Lung microvascular endothelial cell (primary cell): ENCODE data around the gene PRADC1. TPM values are rescaled to one million over a fixed set of nuclear protein-coding genes. Genes with fewer than 3 reads are reported as not detected.

ENCODE experiments used
- DNase-seq, 2 donors: peaks; one replicate each; pipeline versions ENCODE4 v3.0.0 to v3.0.0-alpha.2; 2010; ENCODE audit warnings: low read depth in 2 of 2
- total RNA-seq: library from RNA; depleted of rRNA; stranded (reverse); fragments of >200 nt; gene quantifications from 2 replicates; pipeline ENCODE4 v1.2.1, GENCODE V29; 2014

The PRADC1 gene
- total RNA-seq, 1 donor from 2014 or later, result 24.4 TPM

DNA sequence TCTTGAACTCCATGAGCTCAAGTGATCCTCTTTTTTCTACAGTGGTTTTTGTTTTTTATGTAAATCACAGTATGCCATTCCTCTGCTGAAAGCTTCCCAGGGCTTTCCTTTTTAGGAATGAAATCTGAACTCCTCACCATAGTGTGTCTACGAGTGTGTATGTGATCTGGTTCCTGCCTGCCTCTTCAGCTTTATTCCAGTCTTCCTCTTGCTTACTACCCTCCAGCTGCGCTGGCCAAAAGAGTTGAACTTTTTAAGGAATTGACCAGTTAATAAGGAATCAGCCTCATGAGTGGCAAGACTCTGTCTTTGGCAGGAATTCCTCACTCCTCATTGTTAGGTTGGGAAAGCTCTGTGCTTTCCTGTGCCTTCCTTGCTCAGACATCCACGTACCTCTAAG lies 5.1 kb upstream of the PRADC1 start:
- DNase-seq, result no peak

DNA sequence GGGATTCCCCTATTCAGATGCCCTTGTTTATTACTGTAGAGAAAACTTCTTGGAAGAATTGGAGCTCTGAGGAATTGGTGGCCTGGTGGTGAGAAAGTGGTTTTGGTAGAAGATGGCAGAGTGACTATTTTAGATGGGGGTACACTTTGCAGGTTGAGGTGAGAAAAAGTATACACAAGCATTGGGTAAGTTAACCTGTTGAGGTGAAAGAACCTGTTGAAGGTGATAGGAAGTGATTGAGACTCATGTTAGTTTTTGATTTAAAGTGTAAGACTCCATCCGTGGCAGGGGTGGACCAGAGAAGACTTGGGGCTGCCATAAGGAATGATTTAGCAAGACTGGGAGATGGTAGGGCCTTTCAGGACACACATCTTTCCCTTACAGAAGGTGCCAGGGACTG lies 4.1 kb upstream of the PRADC1 start:
- no peak for DNase-seq

DNA sequence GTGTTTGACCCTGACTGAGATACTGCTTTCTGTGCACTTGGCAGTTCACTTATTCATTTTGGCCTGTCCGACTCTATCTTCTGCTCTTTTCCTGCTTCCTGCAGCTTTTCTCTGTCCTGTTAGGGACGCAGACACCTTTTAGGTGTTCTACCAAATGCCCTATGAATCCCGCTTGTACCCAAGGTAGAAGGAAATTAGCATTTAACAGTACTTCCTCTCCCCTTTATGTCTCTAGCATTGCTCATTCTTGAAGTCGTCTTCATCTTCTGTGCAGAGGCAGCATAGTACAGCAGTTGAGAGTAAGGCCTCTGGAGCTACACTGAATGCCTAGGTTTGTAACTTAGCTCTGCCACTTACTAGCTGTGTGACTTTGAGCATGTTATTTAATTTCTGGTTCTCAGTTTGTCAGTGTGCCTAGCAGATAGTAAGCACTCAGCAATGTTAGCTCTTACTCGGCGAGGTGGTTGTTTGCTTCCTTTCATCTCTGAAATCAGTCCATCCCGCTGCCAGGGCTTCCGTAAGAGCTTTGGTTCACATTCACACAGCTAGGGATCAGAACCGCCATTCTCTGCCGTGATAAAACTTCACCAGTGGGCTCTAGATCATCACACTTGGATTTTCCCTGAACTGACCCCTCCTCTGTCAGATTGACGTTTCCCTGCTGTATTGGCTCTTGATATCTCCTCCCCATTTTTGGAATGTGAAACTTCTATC lies 2.4 kb upstream of the PRADC1 start:
- DNase-seq, result no peak

DNA sequence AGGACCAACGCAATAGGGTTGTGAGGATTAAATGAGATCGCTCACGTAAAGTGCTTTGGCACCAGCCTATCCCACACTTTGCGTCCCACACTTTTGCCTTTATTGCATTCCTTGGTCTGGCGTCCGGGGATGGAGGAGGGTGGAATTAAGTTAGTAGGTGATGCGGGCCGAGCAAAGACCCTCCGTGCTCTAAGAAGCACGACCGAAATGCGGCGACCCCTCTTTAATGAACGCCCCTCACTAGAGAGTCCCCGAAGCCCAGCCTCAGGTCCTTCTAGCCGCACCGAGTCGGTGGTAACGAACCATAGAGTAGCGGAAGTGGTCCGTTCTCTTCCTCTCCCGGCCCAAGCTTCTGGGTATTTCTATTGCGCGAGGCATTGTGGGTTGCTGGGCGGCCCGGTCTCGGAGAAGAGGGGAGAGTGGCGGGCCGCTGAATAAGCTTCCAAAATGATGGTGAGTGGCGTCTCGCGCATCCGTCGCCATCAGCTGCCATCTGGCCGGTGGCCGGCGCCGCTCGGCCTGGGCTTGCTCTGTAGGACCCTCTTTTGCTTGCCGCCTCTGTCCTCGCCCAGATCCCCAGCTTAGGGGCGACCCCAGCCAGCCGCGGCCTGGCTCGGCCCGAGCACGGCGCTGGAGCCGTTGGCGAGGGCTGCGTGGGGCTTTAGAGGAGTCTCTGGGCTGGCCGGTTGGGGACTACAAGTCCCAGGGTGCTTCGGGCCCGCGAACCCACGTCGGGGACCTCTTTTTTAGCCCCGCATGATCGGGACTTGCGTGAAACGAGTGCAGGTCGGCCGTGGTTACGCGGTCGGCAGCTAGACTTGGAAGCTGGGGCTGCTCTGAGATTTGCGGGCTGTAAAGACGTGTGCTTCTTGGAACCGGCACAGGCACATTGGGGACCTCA lies 1.1 kb upstream of the PRADC1 start, which contains the start of gene CCT7:
Gene CCT7, plus strand, starts transcription at position 377 of the 901 bp plus-strand sequence. Its CDS starts 71 bp downstream, at position 448.
- peak; percentile 92 to 95 for DNase-seq

DNA sequence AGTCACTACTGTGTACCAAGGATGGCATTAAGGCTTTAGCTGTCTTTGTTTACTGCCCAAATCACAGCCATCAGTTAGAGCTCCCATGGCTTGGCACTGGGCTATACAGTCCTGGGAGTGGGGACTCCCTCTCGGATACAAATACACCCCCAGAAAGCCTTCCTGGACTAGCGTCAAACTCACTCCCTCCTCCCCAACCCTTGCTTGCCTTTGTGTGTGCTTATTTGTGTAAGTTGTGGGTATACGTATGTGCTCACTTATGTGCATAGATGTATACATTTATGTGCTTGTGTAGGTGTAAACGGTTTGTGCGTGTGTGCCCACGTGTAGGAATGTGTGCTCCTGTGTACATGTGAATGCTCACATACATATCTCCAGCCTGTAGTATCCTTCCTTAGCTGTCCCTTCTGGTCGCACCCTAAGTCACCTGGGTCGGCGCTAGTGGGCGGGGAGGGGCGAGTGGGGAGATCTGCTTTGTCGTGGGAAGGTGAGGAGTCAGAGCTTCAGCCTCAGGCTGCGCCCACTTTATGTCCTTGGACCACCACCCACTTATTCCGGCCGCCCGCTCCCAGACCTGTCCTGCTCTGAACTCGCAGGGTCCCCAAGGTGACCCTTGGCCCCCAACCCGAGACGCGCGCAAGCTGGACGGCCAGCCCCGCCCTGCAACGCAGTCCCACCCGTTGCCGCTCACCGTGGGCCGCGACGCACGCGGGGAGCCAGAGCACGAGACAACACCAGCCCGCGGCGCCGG lies 461 bp downstream of the PRADC1 start:
- peak; percentile 21 to 23 for DNase-seq

DNA sequence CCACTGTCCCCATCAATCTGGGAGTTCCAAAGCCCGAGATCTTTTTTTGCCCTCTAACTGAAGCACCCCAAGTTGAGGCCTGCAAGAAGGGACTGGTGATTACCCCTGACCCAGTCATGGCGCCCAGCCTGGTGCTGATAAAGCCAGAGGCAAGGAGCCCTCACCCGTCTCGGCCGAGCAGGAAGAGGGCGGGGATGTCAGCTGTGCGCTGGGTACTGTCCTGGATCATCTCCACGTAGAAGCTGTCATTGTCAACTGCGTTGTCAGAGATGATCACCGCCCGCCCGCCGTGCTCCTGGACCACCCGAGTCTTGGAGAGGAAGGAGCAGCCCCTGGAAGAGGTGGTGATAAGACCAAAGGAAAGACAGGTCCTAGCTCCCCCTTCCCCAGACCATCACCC lies 4.4 kb downstream of the PRADC1 start:
- no peak for DNase-seq

DNA sequence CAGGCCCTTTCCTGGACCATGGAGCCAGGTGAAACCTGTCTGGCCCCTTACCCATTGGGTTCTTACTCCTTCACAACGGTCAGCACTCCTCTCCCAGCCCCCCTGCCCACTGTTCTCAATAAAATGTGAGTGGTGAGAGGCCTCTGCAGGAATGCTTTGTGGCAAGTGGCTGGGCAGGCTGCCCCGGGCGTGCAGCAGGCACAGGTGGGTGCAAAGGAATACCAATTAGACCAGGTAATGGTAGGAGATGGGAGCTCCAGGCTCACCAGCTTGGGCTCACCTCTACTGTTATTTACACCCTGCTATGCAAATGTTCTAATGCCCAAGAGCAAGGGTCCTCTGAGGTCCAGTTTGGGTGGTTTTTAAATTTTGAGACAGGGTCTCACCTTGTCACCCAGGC lies 6.0 kb downstream of the PRADC1 start:
- DNase-seq, result no peak

DNA sequence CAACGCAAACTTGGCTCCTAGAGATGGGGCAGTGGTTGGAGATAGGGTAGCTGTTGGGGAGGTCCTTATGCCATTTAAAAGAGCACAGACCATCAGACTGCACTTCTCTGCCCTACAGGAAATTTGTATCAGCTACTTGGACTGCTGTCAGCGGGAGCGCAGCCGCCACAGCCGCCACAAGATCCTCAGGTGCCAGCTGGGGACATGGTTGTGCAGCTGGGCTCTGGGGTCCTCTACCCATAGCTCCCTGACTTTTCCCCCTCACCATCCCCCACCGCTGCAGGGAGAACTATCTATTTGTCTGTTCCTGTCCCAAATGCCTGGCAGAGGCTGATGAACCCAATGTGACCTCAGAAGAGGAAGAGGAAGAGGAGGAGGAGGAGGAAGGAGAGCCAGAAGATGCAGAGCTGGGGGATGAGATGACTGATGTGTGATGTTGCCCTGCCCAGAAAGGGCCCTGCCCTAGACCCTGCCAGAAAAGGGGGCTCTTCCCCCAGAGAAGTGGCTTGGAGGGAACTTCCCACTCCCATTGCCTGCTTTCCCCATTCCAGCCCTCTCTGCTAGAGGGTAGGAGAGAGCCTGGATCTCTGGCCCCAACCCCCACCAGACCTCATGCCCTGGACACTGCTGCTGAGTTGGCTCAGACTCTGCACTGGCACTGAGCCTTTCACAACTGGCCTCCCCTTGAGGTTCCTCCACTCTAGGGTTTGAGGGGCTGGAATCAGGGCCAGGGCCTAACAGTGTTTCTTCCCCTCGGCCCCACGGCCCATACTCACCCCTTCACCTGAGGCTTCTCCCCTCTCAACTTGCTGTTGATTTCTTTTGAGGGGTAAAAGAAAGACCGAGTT lies 7.3 kb downstream of the PRADC1 start:
- DNase-seq, result no peak

DNA sequence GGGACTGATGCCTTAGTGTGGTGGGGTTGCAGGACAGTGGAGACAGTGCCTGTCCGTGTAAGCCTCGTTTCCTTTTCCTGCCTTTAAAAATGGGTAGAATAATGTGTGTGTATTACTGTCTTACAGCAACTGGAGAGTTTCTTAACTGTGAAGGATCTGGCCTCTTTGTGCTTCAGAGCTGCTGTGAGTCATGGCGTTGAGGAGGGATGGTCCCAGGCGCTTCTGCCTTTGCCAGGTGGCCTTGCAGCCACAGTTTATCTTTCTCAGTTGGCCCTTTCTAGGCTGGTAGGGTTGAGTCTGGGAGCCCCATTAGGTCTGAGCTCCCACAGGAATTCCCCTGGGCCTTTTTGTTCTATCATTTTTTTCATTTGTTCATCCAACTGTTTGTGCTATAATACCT lies 9.2 kb downstream of the PRADC1 start:
- DNase-seq, result no peak

DNA sequence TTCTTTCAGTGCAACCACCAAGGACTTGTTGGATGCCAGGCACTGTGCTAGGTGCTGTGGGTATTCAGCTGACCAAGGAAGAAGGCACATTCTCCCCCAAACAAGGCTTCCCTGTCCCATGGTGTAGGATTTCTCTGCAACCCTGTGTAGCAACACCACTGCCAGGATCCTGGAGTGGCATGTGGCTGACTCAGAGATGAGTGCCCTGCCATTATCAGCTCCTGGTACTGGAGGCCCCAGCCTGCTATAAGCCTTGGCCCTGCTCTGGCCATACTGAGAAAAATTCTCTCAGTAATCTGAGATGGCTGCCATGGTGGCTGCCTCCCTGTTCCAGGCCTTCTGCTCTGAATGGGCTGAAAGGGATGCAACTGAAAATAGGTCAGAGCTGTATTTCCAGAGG lies 14.7 kb downstream of the PRADC1 start:
- no peak for DNase-seq

DNA sequence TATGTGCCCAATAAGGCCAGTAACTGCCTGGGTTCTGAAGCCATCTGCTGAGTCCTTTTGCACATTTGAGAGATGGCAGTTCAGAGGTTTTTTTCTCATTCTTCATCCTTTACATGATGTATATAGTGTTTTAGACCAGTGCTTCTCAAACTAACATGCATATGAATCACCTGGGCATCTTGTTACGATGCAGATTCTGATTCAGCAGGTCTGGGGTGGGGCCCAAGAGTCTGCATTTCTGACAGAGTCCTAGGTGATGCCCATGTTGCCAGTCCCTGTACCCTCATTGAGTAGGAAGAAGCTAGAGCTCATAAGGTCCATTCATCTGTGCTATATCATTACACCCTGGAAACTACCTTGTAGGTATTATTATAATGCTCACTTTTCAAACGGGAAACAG lies 15.2 kb downstream of the PRADC1 start:
- no peak for DNase-seq

DNA sequence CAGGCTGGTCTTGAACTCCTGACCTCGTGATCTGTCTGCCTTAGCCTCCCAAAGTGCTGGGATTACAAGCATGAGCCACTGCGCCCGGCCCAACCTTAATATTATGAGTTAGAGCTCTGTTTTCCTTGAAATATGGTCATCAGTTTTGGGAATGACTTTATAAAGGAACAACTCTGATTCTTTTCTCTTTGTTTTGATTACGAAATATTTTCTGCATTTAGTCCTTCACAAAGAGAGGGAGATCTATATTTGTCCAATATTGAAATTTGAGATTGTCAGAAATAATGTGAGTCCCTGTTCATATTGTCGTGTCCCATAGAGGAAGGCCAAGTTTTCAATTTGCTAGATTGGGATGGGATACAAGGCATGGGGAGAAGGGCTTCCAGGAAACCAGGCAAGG lies 15.9 kb downstream of the PRADC1 start:
- no peak for DNase-seq

DNA sequence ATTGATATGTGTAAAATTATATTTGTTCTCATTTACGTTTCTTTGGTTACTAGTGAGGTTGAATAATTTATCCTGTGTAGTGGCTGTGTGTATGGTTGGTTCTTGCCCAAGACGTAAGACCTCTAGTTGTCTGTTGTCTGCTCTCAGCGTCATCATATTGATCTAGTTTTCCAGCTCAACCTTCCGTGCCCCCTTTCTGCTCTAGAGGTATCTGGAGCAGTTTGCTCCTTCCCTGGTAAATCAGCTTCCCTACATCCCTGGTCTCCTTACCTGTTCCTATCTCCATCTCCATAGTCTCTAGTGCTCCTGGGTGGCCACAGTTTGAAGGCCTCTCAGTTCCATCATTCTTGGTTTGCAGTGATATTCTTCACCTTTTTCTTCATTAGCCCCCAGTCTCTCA lies 17.8 kb downstream of the PRADC1 start:
- no peak for DNase-seq

DNA sequence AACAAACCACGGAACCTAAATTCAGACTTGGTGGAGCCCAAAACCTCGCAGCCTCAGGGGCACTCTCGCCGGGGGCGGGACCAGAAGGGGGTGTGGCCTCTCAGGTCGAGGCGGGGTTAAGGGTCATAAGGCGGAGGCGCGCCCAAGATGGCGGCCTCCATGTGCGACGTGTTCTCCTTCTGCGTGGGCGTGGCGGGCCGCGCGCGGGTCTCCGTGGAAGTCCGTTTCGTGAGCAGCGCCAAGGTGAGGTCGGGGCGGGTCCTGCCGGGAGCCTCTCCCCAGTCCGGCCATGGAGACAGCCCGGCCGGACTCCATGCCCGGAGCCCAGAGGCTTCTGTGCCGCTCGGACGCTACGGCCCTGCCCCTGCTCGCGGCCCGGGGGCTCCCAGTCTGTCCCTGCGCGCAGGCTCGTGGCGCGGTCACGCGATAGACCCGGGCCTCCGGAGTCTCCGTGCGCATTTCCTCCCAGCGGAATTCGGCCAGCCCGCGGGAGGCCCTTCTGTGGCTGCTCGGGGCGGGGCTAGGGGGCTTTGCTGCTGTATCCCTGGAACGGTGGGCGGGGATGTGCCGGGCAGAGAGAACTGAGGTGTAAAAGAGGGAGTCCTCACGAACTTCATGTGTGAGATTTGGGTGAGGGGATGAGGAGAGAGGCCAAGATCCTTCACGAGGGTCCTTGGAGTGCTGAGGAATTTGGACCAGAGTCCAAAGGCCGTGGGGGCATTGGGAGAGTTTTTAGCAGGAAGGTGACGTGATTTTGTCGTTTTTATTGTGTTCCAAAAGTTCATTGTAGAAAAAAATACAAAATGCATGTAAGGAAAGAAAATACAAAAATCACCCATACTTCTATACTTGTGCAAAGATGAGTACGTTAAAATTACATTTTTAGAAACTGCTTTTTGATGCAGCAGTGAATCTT lies 18.7 kb downstream of the PRADC1 start, which contains the start of gene SMYD5:
Gene SMYD5, plus strand, starts transcription at position 126 of the 916 bp plus-strand sequence. Its CDS starts 22 bp downstream, at position 148.
- DNase-seq, result peak; percentile 80 to 93

DNA sequence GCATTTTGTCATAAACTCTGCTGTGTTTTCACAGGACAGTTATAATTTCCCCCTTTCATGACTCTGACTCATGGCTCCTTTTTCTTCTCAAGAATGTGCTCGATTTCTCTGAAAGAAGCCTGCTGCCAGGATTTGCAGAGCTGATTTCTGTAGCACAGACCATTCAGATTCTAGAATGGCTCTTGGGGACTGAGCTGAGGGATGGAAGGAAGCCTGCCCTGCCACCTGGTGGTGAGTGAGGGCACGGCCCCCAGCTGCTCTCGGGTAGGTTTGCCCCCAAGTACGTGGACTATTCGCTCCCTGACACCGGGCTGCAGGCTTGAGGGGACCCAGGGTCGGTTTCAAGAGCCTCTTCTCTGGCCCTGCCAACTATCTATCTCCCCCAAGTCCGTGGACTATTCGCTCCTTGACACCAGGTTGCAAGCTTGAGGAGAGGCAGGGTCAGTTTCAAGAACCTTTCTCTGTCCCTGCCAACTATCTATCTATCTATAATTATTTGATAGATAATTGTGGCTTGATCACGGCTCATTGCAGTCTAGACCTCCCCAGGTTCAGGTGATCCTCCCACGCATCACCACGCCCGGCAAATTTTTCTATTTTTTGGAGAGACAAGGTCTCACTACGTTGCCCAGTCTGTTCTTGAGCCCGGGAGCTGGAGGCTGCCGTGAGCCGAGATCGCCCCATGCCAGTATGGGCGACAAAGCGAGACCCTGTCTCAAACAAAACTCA lies 20.4 kb downstream of the PRADC1 start:
- DNase-seq, result peak; percentile 76 to 78

DNA sequence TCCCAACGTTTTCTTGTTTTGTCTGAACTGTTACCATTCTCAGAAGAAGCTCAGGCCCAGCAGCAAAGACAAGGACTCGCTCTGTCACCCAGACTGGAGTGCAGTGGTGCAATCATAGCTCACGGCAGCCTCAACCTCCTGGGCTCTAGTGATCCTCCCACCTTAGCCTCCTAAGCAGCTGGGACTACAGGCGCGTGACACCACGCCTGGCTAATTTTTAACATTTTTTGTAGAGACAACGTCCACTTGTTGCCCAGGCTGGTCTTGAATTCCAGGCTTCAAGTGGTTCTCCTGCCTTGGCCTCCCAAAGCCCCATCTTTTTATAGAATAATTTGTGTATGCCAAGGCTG lies 21.0 kb downstream of the PRADC1 start:
- DNase-seq, result no peak

DNA sequence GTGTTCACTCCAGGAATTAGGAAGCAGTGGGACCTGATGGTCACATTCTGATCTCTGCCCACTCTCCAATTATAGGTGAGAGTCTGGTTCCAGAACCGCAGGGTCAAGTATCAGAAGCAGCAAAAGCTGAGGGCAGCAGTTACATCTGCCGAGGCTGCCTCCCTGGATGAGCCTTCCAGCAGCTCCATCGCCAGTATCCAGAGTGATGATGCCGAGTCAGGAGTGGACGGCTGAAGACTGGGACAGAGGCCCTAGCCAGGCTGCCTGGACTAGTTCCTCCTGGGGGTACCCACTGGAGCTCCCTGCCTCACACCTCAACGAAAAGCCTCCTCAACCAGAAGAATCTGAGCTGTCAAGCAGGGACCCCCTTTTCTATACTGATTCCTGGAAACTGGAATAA lies 22.3 kb downstream of the PRADC1 start:
- no peak for DNase-seq

DNA sequence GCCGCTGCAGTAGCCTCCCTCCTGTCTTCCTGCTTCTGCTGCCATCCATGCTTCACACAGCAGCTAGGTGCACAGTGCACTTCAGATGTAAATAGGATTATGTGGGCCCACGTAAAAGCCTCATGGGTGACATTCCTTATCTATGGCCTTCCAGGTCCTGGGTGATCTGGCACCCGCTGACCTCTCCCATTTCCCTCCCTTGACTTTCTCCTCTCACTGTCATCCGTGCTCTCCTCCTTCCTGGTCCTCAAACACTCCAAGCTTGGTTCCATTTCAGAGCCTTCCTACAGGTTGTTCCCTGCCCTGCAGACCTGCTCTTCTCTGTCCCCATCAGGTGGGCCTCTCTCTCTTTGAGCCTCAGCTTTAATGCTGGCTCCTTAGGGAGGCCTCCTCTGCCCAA lies 23.0 kb downstream of the PRADC1 start:
- no peak for DNase-seq

DNA sequence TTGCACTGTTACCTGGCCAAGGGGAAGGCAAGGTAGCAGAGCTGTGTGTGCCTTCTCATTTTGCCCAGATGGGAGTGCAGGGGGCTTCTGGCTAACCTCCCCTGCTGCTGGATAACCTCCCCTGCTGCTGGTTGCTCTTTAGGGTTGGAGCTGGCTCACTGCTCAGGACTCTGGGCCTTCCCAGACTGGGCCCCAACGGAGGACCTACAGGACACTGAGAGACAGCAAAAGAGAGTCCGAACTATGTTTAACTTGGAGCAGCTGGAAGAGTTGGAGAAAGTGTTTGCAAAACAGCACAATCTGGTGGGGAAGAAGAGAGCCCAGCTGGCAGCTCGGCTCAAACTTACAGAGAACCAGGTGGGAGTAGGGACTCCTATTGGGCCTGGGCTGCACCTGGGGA lies 24.8 kb downstream of the PRADC1 start:
- no peak for DNase-seq
